ENCODE data around the gene SGMS1.

SGMS1 gene

DNA sequence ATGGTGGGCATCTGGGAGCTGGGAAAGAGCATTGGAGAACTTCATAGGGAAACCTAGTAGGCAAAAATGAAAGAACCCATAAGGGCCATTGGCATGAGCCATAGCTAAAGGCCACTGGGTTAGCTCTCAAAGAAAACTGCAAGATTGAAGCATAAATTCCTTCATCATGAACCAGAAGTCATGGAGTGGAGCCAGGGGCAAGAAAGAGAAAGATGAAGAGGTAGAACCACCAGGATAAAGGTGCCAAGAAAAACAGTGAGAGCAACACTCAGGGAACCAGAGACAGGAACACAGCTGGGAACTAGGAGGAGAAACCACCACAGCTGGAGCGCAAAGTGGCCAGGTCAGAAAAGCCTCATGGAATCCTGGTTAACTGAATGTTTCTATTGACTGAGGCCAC is 11.5 kb upstream of the SGMS1 start:
- no peak for DNase-seq

GRCh38 chr10:50634479-50634878 is 10.7 kb upstream of the SGMS1 start:
- no peak for DNase-seq

- DNase-seq = no peak
Measured at GRCh38 chr10:50631052-50631451, 7.3 kb upstream of the SGMS1 start.

DNA sequence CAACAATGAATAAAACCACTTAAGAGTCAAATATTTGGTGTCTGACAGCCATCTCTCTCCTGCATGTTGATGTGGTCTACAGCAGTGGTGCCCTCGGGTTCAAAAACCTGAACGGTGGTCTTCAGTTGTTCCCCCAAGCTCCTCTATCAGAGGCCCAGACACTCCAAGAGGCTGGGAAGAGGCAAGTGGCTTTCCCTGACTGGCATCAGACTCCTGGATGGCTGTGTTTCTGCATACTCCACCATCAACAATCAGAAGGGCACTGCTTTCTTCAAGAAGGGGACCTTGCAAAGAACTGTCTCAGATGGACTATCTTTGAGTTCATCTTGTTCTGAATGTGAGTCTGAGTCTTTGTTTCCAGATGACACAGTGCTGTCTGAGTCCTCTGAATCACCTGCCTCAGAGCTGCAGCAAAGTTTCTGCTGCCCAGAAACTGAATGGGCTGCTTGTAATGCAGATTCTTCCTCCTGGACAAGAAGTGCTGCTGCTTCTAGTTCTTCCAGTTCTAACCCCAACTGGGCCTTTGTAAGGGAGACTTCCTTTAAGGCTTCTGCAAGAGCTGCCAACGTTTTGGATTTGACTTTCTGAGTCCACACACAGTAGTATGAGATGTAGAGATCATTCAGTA is 5.9 kb upstream of the SGMS1 start:
- DNase-seq = no peak

DNA sequence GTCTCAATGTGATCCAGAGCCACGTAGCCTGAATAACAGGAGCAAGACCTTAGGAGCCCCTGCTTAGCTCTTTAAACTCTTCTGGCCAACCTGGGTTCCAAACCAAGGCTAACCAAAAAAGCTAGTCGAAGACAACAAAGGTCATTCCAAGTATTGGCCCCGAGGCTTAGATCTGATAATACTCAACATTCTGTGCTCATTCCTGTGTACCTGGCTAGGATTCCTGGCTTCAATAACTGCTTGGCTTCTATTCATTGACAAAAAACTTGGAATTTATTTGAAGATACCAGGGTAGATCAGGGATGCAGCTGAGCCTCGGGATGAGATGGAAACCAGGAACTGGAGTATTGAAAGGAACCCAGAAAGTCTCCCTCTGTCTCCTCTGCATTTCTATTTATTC is 4.1 kb upstream of the SGMS1 start:
- DNase-seq = no peak

GRCh38 chr10:50627443-50627842 is 3.7 kb upstream of the SGMS1 start:
- no peak for DNase-seq

- peak; percentile 15 for DNase-seq
Measured at GRCh38 chr10:50625649-50626132, 1.9 kb upstream of the SGMS1 start.

DNA sequence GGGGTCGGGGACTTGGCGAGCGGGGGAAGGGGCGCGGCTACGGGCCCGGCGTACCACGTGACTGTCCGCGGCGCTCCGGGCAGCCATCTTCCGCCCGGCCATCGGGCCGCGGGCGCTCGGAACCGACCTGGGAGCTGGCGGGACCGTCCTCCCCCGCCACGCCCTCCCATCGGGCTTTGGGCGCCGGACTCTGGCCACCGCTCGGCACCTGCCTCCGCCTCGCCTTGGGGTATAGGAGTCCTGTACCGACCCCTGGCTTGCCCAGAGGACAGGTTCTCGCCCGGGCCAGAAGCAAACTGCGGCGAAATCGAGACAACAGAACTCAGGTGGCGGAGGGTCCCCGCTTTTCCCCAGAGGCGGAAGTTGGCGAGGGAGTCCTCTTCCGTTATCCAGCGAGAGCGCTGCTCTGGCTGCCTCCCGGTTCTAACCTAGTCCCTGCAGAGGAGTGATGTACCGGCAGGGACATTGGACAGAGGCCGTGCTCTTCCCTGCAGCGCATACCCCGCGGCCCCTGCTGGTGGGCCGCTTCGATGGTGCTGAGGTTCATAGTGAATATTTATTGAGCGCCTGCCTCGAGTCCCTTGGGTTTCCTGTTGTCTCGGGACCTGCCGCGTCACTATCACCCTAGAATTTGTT is 1.2 kb upstream of the SGMS1 start:
- DNase-seq = peak; percentile 34

- peak; percentile 55 for DNase-seq
Measured at GRCh38 chr10:50624413-50624865, 683 bp upstream of the SGMS1 start.

- peak; percentile 14 for DNase-seq
Measured at GRCh38 chr10:50622706-50623662, 772 bp downstream of the SGMS1 start.

DNA sequence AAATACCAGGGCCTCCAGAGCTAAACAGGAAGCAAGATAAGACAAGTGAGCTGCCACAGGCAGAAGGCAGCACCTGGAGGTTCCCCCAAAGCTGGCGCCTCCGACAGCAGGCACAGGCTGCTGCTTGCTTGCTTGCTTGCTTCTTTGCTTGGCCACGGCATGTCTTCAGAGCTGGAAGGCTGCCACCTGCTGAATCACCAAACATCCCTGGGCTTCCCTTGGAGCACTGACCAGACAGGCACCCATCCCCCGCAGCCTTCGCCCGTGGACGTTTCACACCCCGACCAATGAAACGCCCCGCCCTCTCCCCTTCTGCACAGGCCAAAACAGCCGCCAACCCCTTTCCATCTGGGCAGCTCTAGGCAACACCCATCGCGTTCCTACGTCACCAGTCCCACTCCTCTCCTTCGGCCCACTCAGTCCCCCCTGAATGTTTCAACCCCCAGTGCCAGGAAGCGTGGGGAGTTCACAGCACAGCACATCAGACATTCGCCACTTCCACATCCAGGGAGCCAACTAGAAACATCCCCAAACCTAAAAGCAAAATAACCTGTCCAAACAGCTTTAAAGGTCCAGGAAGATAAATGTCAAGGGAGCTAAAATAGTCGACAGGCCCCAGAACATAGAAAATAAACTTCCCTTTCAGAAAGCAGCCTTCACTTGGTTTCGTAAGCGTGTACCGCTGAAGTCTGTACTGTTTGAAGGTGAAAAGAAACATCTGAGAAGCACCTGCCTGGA is 1.6 kb downstream of the SGMS1 start:
- peak; percentile 43 for DNase-seq

GRCh38 chr10:50620899-50621298 is 2.9 kb downstream of the SGMS1 start:
- DNase-seq = no peak

- DNase-seq = no peak
Measured at GRCh38 chr10:50619882-50620281, 3.9 kb downstream of the SGMS1 start.

GRCh38 chr10:50619166-50619565 is 4.6 kb downstream of the SGMS1 start:
- no peak for DNase-seq

GRCh38 chr10:50618624-50619023 is 5.1 kb downstream of the SGMS1 start:
- DNase-seq = no peak

- DNase-seq = no peak
Measured at GRCh38 chr10:50615658-50616057, 8.1 kb downstream of the SGMS1 start.

- DNase-seq = no peak
Measured at GRCh38 chr10:50614444-50615137, 9.2 kb downstream of the SGMS1 start.

DNA sequence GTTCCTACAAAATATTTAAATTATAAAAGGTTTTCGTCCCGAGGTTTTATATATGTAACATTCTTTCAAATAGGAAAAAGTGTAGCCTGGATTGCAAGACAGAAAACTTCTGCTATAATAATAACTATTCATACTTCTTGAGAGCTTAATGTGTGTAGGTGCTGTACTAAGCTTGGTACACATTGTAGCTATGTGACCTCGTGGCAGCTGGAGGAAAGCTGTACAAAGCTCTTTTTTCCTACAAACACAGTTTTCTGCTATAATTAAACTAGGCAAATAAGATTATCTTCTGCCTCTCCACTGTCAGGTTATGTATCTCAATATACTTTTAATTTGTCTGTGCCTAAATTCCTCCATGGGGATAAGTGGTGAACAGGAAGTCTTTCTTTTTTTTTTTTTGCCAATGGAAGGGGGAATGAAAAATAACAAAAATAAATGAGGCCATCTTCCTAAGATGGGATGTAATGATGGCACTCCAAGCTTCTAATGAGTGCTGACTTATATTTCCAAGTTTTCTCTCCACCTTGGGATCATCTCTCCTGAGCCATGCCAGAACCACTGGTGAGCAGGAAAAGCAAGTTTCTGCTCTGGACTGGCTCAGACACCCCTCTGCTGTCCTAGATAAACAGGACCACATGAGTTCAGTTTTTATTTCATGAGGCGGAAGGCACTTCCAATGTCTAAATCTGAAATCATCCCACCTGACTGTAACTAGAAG is 9.9 kb downstream of the SGMS1 start:
- DNase-seq = no peak

DNA sequence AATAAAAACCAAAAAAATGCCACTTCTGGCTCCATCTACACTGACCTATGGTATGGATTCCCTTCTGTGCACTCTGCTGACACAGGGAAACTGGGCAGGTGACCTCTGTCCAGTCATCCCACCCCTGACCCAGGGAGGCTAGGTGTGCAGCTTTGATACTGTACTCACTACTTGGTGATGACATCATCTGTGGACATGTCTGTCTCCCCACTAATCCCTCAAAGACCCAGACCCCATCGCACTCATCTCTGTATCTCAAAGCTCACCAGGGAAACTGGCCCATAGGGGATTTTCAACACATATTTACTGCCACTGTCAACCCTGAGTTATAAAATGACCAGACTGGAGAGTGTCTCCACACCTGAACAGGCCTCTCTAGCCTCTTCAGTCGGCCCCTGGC is 10.6 kb downstream of the SGMS1 start:
- no peak for DNase-seq

DNA sequence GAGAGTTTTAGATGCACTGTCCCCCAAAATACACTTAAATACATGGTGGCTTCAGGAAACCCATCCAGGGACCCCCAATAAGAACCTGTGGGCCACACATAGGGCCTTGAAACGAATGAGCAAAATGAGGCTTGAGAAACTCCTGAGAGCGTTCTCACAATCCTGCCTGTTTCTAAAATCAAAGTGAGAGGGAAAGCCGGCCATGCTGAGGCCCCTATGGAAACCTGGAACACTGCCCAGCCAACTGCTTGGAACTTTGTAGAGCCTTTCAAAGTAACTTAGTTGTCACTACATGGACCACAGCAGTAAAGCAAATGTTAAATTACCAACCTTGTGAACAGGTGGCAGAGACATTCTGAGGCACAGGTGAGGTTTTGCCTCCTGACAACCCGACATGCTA is 13.4 kb downstream of the SGMS1 start:
- no peak for DNase-seq

DNA sequence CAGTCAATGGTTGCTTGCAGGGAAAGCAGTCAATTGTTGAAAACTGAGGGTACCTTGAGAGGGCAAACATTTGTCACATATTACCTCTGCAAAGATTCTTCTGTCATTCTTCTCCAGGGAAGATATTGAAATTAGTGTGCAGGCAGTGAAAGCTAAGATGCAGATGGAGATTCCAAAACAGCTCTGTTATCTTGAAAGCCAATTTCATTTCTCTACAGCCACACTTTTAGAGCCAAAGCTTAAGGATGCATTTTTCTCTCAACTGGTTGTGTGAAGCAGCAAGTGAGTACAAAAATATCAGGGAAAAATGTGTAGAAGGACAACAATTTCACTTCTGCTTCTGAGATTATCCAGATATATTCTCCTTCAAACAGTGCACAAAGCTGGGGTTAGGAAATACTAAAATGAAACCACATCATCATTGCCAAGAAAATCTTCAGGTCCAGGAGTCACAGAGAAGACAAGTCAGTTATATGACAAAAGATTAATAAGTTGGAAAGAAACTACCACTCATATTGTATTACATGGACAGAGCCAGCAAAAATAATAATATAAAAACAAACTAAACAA is 16.3 kb downstream of the SGMS1 start:
- no peak for DNase-seq
